Measurements from ENCODE around the gene PGA4.
A peak's percentile ranks its signal among the peaks of the same experiment; 100 is the strongest.
"Not testable (repeated sequence)": the region's sequence is repeated elsewhere in the genome, so short reads cannot be mapped to it uniquely, and the experiment has no call there.

The PGA4 gene

GRCh38 chr11:61250796-61251765 is 28.9 kb downstream of the PGA4 start:
- not testable (repeated sequence) for DNase-seq (ENCODE audit: low spot score)

- DNase-seq (ENCODE audit: low spot score): not testable (repeated sequence)
These were observed 30.2 kb downstream of the PGA4 start for GRCh38 chr11:61252332-61252731.

- DNase-seq (ENCODE audit: low spot score): peak; percentile 50
These were observed 32.4 kb downstream of the PGA4 start for GRCh38 chr11:61254403-61255025.

- no peak for DNase-seq (ENCODE audit: low spot score)
These were observed 34.7 kb downstream of the PGA4 start for GRCh38 chr11:61256710-61257482.

GRCh38 chr11:61258546-61258945 is 36.4 kb downstream of the PGA4 start:
- no peak for DNase-seq (ENCODE audit: low spot score)

GRCh38 chr11:61259363-61259762 is 37.2 kb downstream of the PGA4 start:
- DNase-seq (ENCODE audit: low spot score): no peak

GRCh38 chr11:61264371-61264770 is 42.2 kb downstream of the PGA4 start:
- no peak for DNase-seq (ENCODE audit: low spot score)

- DNase-seq (ENCODE audit: low spot score): no peak
These were observed 42.6 kb downstream of the PGA4 start for GRCh38 chr11:61264795-61265194.

GRCh38 chr11:61265357-61265756 is 43.2 kb downstream of the PGA4 start:
- DNase-seq (ENCODE audit: low spot score): no peak

GRCh38 chr11:61266602-61267001 is 44.5 kb downstream of the PGA4 start:
- DNase-seq (ENCODE audit: low spot score): no peak

GRCh38 chr11:61267437-61267841 is 45.3 kb downstream of the PGA4 start:
- DNase-seq (ENCODE audit: low spot score): no peak

GRCh38 chr11:61268588-61269250 is 46.6 kb downstream of the PGA4 start:
- DNase-seq (ENCODE audit: low spot score): no peak

- DNase-seq (ENCODE audit: low spot score): no peak
These were observed 48.4 kb downstream of the PGA4 start for GRCh38 chr11:61270354-61271076.

GRCh38 chr11:61272731-61273130 is 50.6 kb downstream of the PGA4 start:
- DNase-seq (ENCODE audit: low spot score): no peak

GRCh38 chr11:61273178-61274078 is 51.3 kb downstream of the PGA4 start:
- peak; percentile 40 for DNase-seq (ENCODE audit: low spot score)

- no peak for DNase-seq (ENCODE audit: low spot score)
These were observed 51.9 kb downstream of the PGA4 start for GRCh38 chr11:61274084-61274483.

- DNase-seq (ENCODE audit: low spot score): no peak
These were observed 53.0 kb downstream of the PGA4 start for GRCh38 chr11:61275191-61275590.

GRCh38 chr11:61277186-61278000 is 55.2 kb downstream of the PGA4 start:
- DNase-seq (ENCODE audit: low spot score): no peak

GRCh38 chr11:61278001-61278470 is 55.9 kb downstream of the PGA4 start:
- DNase-seq (ENCODE audit: low spot score): no peak
